HG03432 (cell line): Measurements from ENCODE around the gene PCGF3.
"Not testable (repeated sequence)": the region's sequence is repeated elsewhere in the genome, so short reads cannot be mapped to it uniquely, and the experiment has no call there.

Experiments used
- ATAC-seq: cut with Tn5 transposase; IDR thresholded peaks from one replicate; pipeline ENCODE4 v1.9.1; 2021; ENCODE audit warnings: mild to moderate bottlenecking, moderate library complexity; ENCODE audit not compliant: unreplicated experiment

PCGF3 gene

DNA sequence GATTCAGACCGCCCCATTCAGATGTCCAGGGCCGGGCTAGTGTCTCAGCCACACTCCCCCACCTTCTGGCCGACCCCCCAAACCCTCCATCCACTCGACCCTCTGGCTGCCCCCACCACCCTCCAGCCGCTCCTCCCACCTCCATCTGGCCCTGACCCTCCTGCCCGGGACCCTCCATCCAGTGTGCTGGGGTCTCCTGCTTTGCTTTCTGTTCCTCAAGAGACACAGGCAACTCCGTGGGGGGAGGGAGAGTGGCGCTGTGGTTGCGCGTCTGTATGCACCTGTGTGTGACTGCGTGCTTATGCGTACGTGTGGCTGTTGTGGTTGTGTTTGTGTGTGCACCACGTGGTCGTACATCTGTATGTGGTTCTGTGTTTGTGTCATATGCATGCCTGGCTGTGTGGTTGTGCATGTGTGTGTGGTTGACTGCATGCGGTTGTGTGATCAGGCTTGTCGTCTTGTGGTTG is 87.0 kb downstream of the PCGF3 start:
- no peak for ATAC-seq

DNA sequence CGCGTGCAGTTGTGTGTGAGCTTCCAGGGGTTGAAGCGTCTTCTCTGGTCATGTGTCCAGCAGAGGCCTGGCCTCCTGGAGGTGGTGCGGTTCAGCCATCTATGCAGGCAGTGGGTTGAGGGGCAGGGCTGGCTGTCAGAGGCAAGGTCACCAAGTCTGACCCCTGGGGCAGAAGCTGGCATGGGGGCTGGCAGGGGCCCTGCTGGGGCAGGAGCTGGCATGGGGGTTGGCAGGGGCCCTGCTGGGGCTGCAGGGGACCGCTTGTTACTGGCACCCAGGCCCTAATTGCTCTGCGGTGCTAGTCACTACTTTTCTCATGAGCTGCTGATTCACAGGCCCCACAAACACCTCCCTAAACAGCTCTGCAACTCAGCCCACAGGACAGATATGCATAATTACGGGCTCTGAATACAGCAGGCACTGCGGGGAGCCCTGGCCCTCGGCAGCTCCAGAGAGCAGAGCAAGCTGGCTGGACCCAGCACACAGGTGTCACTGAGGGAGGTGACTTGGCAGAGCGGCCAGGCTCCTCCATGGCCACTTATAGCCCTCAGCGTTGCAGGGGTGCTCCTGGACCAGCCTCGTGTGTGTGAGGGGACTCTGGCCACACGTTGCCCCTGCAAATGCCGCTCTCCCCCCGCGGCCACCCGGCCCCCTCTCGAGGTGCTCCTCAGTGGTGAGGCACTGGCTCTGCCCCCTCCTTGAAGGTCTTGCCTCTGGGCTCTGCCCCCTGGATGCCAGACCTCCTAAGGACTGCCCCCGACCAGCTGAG is 87.6 kb downstream of the PCGF3 start:
- ATAC-seq: no peak

DNA sequence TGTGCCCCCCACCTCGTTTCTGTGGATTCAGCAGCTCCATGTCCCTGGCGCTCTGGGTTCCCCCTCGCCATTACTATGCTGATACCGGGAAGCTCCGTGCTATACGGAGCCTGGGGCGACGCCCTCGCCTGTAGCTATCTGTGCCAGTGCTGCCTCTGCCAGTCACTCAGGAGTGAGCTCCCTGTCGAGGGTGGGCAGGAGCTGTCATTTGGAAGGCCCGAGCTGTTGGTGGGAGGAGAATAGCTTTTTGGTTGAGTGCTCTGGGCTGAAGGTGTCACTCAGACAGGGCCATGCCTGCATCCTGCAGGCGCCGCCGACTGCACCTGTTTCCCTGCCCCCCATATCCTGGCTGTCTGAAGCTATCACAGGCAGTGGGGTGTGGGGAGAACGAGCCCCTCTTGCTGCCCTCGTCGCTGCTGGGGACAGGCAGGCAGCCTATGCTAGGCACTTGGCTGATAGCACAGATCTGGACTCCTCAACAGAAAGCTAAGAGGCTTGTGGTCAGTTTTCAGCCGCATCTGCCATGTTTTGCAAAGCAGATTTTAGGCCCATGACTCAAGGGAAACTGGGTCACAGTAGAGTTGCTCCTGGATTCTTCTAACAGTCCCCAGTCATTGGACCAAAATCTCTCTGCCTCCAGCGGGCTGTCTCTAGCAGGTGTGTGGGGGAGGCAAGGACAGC is 88.4 kb downstream of the PCGF3 start:
- ATAC-seq: no peak

DNA sequence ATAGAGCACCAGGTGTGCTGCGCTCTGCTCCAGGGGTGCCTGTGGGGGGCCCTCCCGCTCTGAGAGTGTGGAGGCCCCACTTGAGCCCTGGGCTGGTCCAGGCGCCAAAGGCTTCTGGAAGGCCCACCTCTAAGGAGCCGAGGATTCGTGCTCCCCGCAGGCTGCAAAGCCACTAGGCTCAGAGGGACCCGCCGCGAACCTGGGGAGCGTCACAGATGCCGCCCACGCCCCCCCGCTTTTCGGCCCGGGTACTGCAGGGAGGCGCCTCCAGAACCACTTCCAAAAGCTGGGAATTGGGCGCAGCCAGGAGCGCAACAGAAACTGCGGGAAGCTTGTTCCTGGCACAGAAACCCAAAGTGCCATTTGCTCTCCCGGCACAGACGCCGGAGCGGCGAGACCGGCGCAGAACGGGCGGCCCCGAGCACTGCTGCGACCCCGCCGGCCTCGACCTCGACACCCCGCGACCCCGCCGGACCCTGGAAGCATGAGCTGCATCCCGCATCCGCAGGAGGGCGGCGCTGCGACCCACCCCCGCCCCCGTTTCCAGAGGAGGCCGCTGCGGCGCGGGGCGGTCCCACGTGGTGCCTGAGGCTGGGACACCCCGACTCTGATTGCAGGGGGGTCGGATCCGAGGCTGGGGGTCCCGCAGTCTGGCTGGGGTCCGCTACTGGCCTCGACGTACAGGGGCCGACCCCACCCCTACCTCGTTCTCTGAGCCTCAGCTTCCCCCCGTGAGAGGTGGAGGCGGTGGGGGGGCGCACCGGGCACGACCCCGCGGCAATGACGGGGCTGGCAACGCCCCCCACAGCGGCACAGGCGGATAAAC is 89.5 kb downstream of the PCGF3 start:
- ATAC-seq: no peak

DNA sequence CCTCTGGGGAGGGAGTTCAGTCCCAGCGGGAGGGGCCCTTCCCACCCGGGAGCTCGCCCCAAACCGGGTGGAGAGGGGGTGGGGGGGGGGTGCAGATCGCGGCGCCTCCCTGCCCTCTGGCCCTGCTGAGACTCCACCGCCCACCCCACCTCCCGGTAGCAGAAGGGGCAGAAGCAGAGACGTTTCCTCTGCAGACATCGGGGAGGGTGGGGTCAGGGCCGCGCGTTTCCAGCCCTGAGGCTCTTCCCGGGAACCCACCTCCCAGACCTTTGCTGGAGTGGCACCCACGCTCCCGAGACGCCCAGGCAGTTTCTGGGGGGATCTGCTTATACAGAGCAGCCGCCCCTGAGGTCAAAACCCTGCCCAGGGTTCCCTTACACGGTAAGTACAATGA is 90.1 kb downstream of the PCGF3 start:
- no peak for ATAC-seq

DNA sequence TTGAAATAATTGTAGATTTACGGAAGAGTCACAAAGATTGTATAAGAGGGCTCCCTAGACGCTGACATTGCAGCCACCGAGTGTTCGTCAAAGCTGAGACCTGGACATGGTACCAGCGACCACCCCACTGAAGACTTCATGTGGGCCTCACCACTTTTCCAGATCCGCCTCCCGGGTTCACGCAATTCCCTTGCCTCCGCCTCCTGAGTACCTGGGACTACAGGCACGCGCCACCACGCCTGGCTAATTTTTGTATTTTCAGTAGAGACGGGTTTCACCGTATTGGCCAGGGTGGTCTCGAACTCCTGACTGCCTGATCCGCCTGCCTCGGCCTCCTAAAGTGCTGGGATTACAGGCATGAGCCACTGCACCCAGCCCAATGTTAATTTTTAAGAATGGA is 90.6 kb downstream of the PCGF3 start:
- ATAC-seq: no peak

DNA sequence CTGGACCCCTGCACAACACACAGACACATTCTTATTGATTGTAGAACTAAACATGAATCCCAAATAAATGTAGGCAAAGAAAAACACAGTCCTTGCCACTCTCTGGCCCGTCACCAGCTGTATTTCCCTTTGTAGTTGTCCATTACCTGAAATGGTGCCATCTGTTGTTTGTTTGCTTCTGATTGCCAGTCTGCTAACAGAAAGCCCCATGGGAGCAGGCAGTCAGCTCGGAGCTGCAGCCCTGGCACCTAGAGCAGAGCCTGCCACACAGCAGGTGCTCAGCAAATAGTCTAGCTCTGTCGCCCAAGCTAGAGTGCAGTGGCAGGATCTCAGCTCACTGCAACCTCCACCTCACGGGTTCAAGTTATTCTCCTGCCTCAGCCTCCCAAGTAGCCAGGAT is 91.4 kb downstream of the PCGF3 start:
- ATAC-seq: no peak

DNA sequence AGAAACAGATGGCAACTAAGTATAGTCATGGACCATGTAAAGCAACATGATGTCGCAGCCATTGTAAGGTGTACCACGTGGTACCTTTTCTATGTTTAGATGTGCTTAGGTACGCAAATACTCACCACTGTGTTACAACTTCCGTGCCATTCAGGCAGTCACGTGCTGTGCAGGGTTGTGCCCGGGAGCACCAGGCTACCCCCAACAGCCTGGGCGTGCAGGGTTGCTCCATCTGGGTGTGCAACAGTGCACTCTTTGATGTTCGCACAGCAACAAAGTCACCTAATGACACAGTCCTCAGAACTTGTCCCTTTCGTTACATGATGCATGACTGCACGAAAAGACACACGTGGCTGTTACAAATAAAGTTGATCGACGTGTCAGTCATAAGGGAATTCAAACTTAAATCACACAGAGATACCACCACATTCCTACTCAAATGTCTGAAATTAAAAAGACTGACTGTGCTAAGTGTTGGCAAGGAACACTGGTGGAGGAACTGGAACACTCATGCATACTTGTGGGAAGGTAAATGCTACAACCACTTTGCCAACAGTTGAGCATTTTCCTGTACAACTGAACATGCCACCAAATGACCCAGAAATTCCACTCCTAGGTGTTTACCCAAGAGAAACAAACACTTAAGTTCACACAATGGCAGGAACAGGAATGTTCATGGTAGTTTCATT is 95.9 kb downstream of the PCGF3 start:
- no peak for ATAC-seq

DNA sequence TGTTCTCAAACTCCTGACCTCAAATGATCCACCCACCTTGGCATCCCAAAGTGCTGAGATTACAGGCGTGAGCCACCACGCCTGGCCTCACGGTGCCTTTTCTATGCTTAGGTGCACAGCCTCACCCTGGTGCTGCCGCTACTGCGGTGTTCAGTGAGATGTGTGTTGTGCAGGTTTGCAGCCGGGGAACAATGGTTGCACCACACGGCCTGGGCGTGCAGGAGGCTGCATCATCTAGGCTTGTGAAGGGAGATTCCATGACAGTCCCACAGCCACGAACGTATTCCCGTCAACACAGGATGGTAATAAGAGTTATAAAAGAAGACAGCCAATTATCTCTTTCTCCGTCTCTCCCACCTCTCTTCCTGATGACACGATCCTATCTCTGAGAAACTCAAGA is 98.3 kb downstream of the PCGF3 start:
- ATAC-seq: no peak

DNA sequence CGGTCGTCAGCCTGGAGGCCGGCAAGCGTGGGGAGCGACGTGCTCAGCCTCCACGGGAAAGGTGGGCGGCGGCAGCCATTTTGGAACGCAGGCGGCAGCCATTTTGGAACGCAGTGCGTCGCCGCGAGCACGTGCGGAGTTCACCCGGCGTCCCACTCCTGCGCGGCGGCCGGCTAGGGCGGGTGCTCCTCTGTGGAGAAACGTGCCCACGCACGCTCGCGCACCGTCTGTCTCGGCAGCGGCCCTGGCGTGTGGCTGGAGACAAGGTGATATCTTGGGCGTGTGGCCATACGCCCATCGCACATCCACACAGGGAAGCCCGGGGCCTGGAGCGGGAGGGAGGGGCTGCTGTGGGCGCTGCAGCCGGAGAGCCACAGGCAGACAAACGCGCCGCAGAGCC is 99.2 kb downstream of the PCGF3 start:
- no peak for ATAC-seq

DNA sequence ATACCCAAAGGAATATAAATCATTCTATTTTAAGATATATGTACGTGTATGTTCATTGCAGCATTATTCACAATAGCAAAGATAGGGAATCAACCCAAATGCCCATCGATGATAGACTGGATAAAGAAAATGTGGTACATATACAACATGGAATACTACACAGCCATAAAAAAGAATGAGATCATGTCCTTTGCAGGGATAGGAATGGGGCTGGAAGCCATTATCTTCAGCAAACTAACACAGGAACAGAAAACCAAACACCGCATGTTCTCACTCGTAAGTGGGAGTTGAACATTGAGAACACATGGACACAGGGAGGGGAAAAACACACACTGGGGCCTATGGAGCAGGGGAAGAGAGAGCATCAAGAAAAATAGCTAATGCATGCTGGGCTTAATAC is 101.3 kb downstream of the PCGF3 start:
- ATAC-seq: not testable (repeated sequence)

DNA sequence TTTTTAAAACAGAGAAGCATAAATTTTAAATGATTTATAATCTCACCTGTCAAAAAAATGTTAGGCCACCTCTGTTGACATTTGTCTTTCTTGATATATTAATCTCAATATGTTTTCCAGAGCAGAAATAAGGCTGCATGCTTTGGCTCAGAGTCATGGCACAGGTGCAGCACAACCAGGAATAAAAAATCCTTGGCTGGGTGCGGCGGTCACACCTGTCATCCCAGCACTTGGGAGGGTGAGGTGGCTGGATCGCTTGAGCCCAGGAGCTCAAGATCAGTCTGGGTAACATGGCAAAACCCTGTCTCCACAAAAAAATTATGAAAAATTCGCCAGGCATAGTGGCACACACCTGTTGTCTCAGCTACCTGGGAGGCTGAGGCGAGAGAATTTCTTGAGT is 102.2 kb downstream of the PCGF3 start:
- ATAC-seq: no peak

DNA sequence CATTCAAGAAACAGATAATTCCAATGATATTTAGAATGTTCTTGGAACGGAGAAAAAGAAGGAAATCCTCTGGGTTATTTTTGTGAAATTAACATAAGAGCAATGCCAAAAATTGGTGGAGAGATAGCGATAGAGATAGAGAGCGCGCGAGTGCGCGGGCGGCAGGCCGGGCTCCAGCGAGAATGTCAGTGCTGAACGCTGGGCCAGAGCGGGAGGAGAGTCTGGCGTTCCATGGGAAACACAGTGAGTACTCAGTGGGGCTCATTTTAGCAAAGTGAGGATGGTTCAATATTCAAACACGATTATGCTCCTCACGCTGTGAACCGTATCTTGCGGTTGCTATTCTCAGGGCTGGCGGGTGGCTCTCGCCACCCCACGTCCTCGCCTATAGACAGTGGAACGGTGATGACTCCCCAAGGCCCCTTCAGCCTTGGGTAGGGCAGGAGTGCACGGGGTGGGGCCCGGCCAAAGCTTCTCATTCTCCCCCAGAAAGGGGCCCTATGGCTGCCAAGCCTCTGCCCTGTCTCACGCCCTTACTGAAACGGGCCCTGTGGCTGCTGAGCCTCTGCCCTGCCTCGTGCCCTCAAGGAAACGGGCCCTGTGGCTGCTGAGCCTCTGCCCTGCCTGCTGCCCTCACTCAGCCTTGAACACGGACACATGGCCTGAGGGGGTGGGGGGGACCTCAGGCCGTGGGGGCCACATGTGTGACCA is 103.4 kb downstream of the PCGF3 start:
- ATAC-seq: no peak

DNA sequence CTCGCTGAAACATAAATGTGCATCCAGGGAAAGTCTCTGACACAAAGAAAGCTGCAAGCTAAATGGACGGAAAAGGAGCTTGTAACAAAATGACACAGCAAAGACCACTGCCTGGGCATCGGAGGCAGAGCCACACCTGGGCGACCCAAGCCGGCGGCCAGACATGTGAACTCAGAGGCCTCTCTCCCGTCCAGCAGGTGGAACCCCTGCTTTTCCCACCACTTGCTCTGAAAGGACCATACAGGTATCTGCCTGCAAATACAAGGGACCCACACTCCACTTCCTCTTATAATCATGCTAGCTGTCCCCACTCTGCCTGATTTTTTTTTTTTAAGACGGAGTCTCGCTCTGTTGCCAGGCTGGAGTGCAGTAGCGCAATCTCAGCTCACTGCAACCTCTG is 108.3 kb downstream of the PCGF3 start:
- no peak for ATAC-seq

DNA sequence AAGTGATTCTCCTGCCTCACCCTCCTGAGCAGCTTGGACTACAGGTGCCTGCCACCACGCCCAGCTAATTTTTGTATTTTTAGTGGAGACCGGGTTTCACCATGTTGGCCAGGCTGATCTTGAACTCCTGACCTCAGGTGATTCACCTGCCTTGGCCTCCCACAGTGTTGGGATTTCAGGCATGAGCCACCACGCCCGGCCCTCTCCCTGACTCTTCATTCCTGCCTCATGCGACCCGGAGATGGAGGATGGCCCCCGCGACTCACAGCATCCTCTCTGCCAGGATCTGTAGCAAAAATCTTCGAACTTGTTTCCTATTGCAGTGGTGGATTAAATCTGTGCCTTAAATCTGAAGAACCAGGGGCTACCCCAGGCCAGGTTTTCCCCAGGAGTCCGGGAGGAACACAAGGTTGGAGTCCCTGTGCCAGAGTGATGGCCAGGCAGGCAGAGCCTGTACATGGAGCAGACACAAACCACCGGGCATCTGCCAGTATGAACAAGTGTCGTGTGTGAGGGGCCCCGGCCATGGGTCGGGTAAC is 108.7 kb downstream of the PCGF3 start:
- ATAC-seq: no peak

DNA sequence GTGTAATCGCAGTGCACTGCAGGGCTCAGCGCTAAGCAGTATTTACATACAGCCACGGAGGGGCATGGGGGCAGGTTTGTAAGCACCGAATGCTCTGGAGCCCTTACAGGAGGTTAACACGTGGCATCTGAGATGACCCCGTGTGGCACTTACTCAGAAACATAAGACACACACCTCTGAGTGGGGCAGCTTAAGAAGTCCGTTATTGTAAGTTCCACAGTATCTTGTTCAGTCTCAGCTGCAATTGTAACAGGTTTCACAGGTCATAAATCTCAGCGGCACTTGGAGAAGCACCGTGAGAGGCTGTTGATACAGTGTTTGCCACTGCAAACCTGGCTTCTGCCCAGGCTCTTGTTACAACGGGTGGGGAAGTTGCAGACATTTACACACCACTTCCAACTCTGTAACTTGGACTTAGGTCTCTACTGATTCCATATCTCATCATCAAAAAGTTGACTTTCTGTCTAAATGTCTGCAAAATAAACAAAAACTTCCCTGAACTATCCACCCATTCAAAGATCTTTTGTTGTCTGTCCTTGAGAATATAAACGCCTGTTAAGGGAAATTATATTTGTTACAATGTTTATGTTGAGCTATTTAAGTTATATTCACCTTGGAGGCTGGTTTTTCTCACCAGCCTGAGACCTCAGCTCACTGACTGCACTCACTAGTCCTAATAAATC is 110.0 kb downstream of the PCGF3 start:
- no peak for ATAC-seq

DNA sequence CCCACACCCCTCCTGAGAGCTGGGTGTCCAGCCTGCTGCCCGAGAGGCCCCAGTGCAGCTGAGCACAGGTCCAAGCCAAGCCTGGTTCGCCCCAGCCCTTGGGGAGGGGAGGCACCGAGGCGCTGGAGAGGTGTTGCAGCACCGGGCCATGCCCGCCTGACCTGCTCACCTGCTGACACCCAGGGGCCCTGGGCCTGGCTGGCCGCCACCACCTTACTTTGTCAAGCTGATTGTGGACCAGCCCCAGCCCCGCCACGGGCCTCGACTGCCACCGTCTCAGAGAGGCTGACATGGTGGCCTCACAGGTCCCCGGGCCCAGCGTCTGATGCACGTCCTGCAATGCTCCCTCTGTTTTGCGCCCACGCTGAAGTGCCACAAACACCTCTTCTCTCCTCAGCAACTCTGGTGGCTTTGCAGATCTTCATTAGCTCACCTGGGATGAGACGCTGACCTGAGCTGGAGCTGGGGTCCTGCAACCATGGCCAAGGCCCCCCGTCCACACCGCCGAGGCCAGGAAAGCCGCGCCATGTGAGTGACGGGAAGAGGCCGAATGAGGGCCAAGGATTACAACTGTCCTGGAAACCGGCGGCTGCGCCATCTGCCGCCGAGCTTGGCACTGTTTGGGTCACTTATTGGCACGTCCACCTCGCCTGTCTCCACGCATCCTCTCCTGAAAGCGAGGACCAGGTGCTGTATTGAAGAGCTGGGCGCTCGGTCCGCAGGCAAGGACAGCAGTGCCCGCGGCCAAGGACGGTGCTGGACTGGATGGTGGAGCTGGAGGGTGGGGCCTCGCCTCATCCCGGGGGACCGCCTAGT is 112.7 kb downstream of the PCGF3 start:
- no peak for ATAC-seq

DNA sequence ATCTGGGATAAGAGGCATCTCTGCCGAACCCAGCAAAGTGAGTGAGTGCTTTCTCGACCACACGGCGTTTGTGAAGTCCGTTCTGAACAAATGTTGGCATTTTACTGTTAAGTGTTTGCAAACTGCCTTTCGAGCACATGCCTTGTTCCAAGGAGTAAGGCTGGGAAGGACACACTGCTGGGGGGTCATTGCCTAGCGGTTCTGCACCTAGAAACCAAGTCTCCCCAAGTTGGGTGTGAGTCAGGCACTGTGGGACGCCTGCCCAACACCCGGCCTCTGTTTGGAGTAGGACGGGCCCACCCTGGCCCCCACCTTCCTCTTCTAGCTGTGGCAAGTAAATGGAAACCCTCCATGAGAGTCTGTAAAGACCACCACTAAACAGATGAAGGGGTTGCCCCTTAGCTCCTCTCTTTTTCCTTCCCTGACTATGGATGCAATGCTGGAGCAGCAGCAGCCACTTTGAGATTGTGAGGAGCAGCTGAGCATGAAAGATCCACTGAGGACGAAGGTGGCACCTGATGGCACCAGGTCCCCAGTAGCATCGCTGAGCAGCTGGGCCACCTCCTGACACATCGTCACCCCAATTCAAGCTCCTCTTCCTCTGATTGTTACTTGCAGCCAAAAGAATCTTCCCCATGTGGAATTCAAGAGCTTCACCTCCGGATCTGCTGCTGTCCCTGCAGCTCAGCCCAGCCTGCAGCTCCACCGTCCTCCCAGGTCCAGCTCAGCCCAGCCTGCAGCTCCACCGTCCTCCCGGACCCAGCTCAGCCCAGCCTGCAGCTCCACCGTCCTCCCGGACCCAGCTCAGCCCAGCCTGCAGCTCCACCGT is 114.0 kb downstream of the PCGF3 start:
- no peak for ATAC-seq
